Chondrocyte (in vitro differentiated cells): Measurements from ENCODE around the gene NCOA1. TPM values are rescaled to one million over a fixed set of nuclear protein-coding genes. Genes with fewer than 3 reads are reported as not detected.
A peak's percentile ranks its signal among the peaks of the same experiment; 100 is the strongest.

Experiments
- DNase-seq: peaks from one replicate; pipeline ENCODE4 v3.0.0; 2021; ENCODE audit warnings: mixed read lengths, low spot score
- H3K27ac Mint-ChIP-seq: one replicate; pipeline ENCODE4 v1.8.0; 2021; ENCODE audit warnings: mild to moderate bottlenecking, moderate library complexity, mixed read lengths; ENCODE audit not compliant: unreplicated experiment
- H3K27me3 Mint-ChIP-seq: 2 replicates; pipeline ENCODE4 v1.8.0; 2021; ENCODE audit warnings: low read depth, mixed read lengths
- H3K36me3 Mint-ChIP-seq: 2 replicates; pipeline ENCODE4 v1.8.0; 2021; ENCODE audit warnings: low read depth, mixed read lengths
- H3K4me1 Mint-ChIP-seq: 2 replicates; pipeline ENCODE4 v1.8.0; 2021; ENCODE audit warnings: low read depth, mild to moderate bottlenecking, mixed read lengths
- H3K4me3 Mint-ChIP-seq: one replicate; pipeline ENCODE4 v1.8.0; 2021; ENCODE audit warnings: mild to moderate bottlenecking, moderate library complexity, mixed read lengths; ENCODE audit not compliant: unreplicated experiment
- H3K9me3 Mint-ChIP-seq: 2 replicates; pipeline ENCODE4 v1.8.0; 2021; ENCODE audit warnings: low read depth, mixed read lengths
- total RNA-seq: library from RNA; stranded (reverse); gene quantifications from 3 replicates; pipeline ENCODE4 v1.2.1, GENCODE V29; 2021
- TF ChIP-seq, protein P1 (sequence below): fragments of 200-600 bp; sonication (generic); IDR thresholded peaks from 2 replicates; pipeline ENCODE4 v1.5.0; 2021; ENCODE audit warnings: antibody characterized with exemption, mild to moderate bottlenecking, moderate library complexity

NCOA1 gene
- total RNA-seq, 1 donor from 2014 or later, result 20.3 TPM

DNA sequence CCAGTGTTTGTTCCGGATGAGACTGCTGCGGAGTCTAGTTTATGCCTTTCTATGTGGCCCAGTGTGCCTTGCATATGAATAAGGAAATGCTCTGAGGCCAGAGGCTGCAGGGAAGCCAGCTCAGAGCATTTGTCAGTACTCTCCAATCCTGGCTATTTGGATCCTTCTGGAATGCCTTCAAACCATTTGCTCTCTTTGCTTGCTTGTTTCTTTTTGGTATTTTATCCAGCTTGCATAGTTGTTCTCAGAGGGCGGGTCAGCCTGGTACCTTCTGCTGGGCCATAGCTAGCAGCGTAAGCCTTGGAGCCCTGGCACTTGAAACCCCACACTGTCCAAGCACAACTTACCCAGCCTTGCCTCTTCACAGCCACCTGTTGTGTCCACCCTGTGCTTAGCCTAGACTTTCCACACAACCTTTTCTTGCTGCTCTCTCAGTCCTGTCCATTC lies 322.7 kb downstream of the NCOA1 start:
- Mint-ChIP-seq H3K4me1 (peaks cover 22% of the 10 kb centered on the region), H3K9me3 (no peaks in the 10 kb centered on the region)

DNA sequence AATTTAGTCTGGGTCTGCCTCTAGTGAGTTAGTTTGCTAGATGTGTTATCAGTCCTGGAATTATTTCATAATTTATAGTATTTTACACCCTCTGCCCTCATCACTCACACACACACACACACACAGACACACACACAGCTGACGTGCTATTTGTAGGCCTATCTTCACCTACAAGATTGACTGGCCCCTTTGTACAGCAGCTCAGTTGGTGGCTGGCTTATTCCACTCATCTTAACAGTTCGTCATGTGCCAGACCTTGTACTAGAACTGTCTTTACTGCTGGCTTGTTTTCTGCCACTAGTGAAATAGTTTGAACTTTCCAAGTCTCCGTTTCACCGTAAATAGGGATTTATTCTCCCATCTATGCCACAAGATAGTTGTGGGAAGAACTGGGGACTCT lies 323.5 kb downstream of the NCOA1 start:
- TF ChIP-seq, protein P1, sequence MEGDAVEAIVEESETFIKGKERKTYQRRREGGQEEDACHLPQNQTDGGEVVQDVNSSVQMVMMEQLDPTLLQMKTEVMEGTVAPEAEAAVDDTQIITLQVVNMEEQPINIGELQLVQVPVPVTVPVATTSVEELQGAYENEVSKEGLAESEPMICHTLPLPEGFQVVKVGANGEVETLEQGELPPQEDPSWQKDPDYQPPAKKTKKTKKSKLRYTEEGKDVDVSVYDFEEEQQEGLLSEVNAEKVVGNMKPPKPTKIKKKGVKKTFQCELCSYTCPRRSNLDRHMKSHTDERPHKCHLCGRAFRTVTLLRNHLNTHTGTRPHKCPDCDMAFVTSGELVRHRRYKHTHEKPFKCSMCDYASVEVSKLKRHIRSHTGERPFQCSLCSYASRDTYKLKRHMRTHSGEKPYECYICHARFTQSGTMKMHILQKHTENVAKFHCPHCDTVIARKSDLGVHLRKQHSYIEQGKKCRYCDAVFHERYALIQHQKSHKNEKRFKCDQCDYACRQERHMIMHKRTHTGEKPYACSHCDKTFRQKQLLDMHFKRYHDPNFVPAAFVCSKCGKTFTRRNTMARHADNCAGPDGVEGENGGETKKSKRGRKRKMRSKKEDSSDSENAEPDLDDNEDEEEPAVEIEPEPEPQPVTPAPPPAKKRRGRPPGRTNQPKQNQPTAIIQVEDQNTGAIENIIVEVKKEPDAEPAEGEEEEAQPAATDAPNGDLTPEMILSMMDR, result no peak
- Mint-ChIP-seq H3K9me3 (no peaks in the 10 kb centered on the region), H3K36me3 (peaks cover 15% of the 10 kb centered on the region), H3K27ac (no peak overlapping the region), H3K4me3 (no peak overlapping the region), H3K27me3 (no peaks in the 10 kb centered on the region), H3K4me1 (peaks cover 17% of the 10 kb centered on the region)
- DNase-seq, result no peak

More for the DNA sequence above, 322.7 kb downstream of the NCOA1 start:
- DNase-seq, result peak; percentile 35
- H3K36me3 Mint-ChIP-seq, result peaks cover 15% of the 10 kb centered on the region
- H3K27me3 Mint-ChIP-seq, result no peaks in the 10 kb centered on the region
- TF ChIP-seq, protein P1, result no peak
- H3K27ac Mint-ChIP-seq, result no peak overlapping the region
- no peak overlapping the region for H3K4me3 Mint-ChIP-seq

DNA sequence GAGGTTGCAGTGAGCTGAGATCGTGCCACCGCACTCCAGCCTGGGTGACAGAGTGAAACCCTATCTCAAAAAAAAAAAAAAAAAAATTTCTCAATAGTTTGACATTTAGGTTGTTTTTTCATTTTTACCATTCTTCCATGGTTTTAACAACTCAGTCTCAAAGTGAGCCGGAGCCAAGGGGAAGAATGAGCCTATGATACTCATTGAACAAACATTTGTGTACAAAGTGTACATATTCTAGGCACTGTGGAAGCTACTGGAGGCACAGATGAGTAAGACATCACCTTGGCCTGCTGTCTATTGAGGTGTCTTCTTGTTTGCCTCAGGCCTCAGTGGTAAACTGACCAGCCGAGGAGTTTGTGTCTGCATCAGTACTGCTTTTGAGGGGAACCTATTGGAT lies 324.1 kb downstream of the NCOA1 start:
- H3K9me3 Mint-ChIP-seq, result no peaks in the 10 kb centered on the region
- H3K4me3 Mint-ChIP-seq, result no peak overlapping the region
- DNase-seq, result no peak
- H3K36me3 Mint-ChIP-seq, result peaks cover 15% of the 10 kb centered on the region
- H3K27ac Mint-ChIP-seq, result no peak overlapping the region
- TF ChIP-seq, protein P1, result no peak
- H3K27me3 Mint-ChIP-seq, result no peaks in the 10 kb centered on the region
- H3K4me1 Mint-ChIP-seq, result peaks cover 14% of the 10 kb centered on the region

DNA sequence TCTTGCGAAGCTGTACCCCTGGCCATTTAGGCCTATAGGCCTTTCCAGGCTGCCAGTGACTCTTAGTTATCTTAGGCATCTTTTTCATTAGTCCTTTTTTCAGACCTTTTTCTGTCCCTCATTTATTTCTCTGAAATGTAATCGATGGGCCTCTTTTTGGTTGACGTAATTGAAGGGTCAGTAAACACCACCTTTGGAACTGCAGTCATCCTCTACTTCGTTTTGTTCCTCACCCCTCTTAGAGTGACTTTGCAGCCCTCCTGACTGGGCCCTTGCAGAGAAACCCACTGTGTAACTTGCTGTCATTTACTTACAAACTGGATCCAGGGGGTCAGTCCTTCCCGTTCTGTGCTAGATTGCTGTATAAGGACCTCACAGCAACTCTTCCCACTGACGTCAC lies 325.4 kb downstream of the NCOA1 start:
- H3K4me3 Mint-ChIP-seq, result no peak overlapping the region
- no peak for DNase-seq
- TF ChIP-seq, protein P1, result no peak
- H3K9me3 Mint-ChIP-seq, result no peaks in the 10 kb centered on the region
- H3K27ac Mint-ChIP-seq, result no peak overlapping the region
- H3K4me1 Mint-ChIP-seq, result peaks cover 14% of the 10 kb centered on the region
- peaks cover 21% of the 10 kb centered on the region for H3K36me3 Mint-ChIP-seq
- no peaks in the 10 kb centered on the region for H3K27me3 Mint-ChIP-seq

DNA sequence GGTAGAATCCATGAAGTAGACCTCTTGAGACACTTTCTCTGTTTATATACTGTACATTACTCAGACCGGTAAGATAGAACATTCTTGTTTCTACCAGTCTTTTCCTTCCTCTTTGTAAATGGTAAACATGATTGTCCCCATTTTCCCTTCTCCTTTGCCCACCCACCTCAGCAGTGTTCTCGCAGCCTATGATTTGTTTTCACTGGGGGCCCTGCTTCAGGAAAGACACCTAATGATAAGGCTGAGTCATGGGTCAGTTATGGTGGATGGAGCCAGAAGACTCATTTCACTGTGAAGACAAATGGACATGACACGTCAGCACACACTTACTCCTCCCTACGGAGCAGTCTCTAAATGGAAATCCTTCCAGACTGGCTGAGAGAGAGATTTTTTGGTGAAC lies 325.8 kb downstream of the NCOA1 start:
- Mint-ChIP-seq H3K4me3 (no peak overlapping the region), H3K27me3 (no peaks in the 10 kb centered on the region), H3K4me1 (peaks cover 14% of the 10 kb centered on the region), H3K27ac (peak overlapping the region; percentile 89), H3K36me3 (peaks cover 21% of the 10 kb centered on the region), H3K9me3 (no peaks in the 10 kb centered on the region)
- DNase-seq, result no peak
- TF ChIP-seq, protein P1, result no peak
